HL-60 (cell line): ENCODE results near the gene NAALADL2.

Source experiments
- POLR2AphosphoS5 ChIP-seq: IDR thresholded peaks from 2 replicates; pipeline ENCODE4 v1.6.1; 2012; ENCODE audit warnings: low read depth
- TF ChIP-seq, protein P1 (sequence below): IDR thresholded peaks from one replicate; pipeline ENCODE4 v1.5.1; 2011; ENCODE audit warnings: low read length, control low read depth, inconsistent platforms; ENCODE audit not compliant: insufficient read depth
- TF ChIP-seq, protein P2 (sequence below): IDR thresholded peaks from 2 replicates; pipeline ENCODE4 v1.6.1; 2012; ENCODE audit warnings: low read depth; ENCODE audit not compliant: insufficient replicate concordance

DNA sequence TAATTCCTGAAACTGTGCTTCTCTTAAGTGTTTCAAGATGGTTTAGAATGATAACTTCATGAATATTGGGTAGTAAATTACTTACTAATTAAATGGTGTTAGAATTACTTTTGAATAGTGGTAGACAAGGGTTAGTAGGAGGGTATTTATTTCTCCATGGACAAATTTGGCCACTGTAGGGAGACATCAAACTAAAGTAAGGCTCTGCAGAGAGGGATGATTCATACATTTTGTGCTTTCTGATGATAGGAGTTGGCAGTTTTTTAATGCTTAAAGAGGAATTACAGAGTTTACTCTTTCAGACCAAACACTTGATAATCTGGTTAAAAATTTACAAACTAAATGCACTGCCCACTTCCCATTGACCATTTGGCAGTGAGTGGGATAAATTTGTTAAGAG lies 127.6 kb downstream of the NAALADL2 start:
- TF ChIP-seq, protein P1, sequence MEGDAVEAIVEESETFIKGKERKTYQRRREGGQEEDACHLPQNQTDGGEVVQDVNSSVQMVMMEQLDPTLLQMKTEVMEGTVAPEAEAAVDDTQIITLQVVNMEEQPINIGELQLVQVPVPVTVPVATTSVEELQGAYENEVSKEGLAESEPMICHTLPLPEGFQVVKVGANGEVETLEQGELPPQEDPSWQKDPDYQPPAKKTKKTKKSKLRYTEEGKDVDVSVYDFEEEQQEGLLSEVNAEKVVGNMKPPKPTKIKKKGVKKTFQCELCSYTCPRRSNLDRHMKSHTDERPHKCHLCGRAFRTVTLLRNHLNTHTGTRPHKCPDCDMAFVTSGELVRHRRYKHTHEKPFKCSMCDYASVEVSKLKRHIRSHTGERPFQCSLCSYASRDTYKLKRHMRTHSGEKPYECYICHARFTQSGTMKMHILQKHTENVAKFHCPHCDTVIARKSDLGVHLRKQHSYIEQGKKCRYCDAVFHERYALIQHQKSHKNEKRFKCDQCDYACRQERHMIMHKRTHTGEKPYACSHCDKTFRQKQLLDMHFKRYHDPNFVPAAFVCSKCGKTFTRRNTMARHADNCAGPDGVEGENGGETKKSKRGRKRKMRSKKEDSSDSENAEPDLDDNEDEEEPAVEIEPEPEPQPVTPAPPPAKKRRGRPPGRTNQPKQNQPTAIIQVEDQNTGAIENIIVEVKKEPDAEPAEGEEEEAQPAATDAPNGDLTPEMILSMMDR, result no peak
- TF ChIP-seq POLR2AphosphoS5, result no peak
- TF ChIP-seq, protein P2, sequence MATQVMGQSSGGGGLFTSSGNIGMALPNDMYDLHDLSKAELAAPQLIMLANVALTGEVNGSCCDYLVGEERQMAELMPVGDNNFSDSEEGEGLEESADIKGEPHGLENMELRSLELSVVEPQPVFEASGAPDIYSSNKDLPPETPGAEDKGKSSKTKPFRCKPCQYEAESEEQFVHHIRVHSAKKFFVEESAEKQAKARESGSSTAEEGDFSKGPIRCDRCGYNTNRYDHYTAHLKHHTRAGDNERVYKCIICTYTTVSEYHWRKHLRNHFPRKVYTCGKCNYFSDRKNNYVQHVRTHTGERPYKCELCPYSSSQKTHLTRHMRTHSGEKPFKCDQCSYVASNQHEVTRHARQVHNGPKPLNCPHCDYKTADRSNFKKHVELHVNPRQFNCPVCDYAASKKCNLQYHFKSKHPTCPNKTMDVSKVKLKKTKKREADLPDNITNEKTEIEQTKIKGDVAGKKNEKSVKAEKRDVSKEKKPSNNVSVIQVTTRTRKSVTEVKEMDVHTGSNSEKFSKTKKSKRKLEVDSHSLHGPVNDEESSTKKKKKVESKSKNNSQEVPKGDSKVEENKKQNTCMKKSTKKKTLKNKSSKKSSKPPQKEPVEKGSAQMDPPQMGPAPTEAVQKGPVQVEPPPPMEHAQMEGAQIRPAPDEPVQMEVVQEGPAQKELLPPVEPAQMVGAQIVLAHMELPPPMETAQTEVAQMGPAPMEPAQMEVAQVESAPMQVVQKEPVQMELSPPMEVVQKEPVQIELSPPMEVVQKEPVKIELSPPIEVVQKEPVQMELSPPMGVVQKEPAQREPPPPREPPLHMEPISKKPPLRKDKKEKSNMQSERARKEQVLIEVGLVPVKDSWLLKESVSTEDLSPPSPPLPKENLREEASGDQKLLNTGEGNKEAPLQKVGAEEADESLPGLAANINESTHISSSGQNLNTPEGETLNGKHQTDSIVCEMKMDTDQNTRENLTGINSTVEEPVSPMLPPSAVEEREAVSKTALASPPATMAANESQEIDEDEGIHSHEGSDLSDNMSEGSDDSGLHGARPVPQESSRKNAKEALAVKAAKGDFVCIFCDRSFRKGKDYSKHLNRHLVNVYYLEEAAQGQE, result no peak
